ENCODE data around the gene CACNA1H. TPM values are rescaled to one million over a fixed set of nuclear protein-coding genes. Genes with fewer than 3 reads are reported as not detected.

The CACNA1H gene
- polyA plus RNA-seq, 4 donors: 6.2 to 22.5 (median 17.5) TPM

GRCh38 chr16:1206326-1206725, 53.4 kb downstream of the CACNA1H start:
- no peak for DNase-seq (ENCODE audit: low read depth in 4 of 4, low spot score in 3 of 4)

- DNase-seq (ENCODE audit: low read depth in 4 of 4, low spot score in 3 of 4): no peak
Measured at GRCh38 chr16:1206786-1207185, 53.9 kb downstream of the CACNA1H start.

GRCh38 chr16:1208239-1208830, 55.4 kb downstream of the CACNA1H start:
- no peak for DNase-seq (ENCODE audit: low read depth in 4 of 4, low spot score in 3 of 4)

GRCh38 chr16:1209081-1209480, 56.2 kb downstream of the CACNA1H start:
- no peak for DNase-seq (ENCODE audit: low read depth in 4 of 4, low spot score in 3 of 4)

- DNase-seq (ENCODE audit: low read depth in 4 of 4, low spot score in 3 of 4): no peak
Measured at GRCh38 chr16:1210461-1210860, 57.6 kb downstream of the CACNA1H start.

GRCh38 chr16:1211451-1212268, 58.8 kb downstream of the CACNA1H start:
- no peak for DNase-seq (ENCODE audit: low read depth in 4 of 4, low spot score in 3 of 4)

GRCh38 chr16:1212616-1213194, 59.8 kb downstream of the CACNA1H start:
- no peak for DNase-seq (ENCODE audit: low read depth in 4 of 4, low spot score in 3 of 4)

GRCh38 chr16:1213231-1213630, 60.3 kb downstream of the CACNA1H start:
- DNase-seq (ENCODE audit: low read depth in 4 of 4, low spot score in 3 of 4): no peak

- DNase-seq (ENCODE audit: low read depth in 4 of 4, low spot score in 3 of 4): no peak
Measured at GRCh38 chr16:1213796-1214372, 61.0 kb downstream of the CACNA1H start.

GRCh38 chr16:1214719-1215118, 61.8 kb downstream of the CACNA1H start:
- DNase-seq (ENCODE audit: low read depth in 4 of 4, low spot score in 3 of 4): no peak

GRCh38 chr16:1215574-1216295, 62.8 kb downstream of the CACNA1H start:
- DNase-seq (ENCODE audit: low read depth in 4 of 4, low spot score in 3 of 4): no peak

- DNase-seq (ENCODE audit: low read depth in 4 of 4, low spot score in 3 of 4): no peak
Measured at GRCh38 chr16:1216296-1216619, 63.4 kb downstream of the CACNA1H start.

- no peak for DNase-seq (ENCODE audit: low read depth in 4 of 4, low spot score in 3 of 4)
Measured at GRCh38 chr16:1216681-1217400, 63.9 kb downstream of the CACNA1H start.

- no peak for DNase-seq (ENCODE audit: low read depth in 4 of 4, low spot score in 3 of 4)
Measured at GRCh38 chr16:1217526-1217925, 64.6 kb downstream of the CACNA1H start.

GRCh38 chr16:1218061-1218929, 65.4 kb downstream of the CACNA1H start:
- DNase-seq (ENCODE audit: low read depth in 4 of 4, low spot score in 3 of 4): no peak

- no peak for DNase-seq (ENCODE audit: low read depth in 4 of 4, low spot score in 3 of 4)
Measured at GRCh38 chr16:1218930-1219611, 66.2 kb downstream of the CACNA1H start.

GRCh38 chr16:1220098-1220728, 67.3 kb downstream of the CACNA1H start:
- no peak for DNase-seq (ENCODE audit: low read depth in 4 of 4, low spot score in 3 of 4)

- DNase-seq (ENCODE audit: low read depth in 4 of 4, low spot score in 3 of 4): no peak
Measured at GRCh38 chr16:1220841-1221627, 68.1 kb downstream of the CACNA1H start.
